GM12878 (cell line): ENCODE data around the gene MYL11.

ENCODE experiments used
- CHD4 ChIP-seq: fragments of 200-600 bp; sonication (generic); IDR thresholded peaks from 2 replicates; pipeline ENCODE4 v1.6.1; 2016; ENCODE audit warnings: mild to moderate bottlenecking
- CREB1 ChIP-seq: IDR thresholded peaks from 2 replicates; pipeline ENCODE4 v1.6.1; 2012; ENCODE audit warnings: low read depth, mild to moderate bottlenecking, inconsistent platforms
- CTCF ChIP-seq, 3 experiments: IDR thresholded peaks in 2 of 3; conservative IDR thresholded peaks in 1 of 3; 2 replicates each; pipeline ENCODE4 v1.5.1; 2011; ENCODE audit warnings: low read depth in 3 of 3, low read length in 3 of 3, mild to moderate bottlenecking in 3 of 3, control low read depth in 2 of 3, moderate library complexity in 2 of 3, inconsistent platforms in 1 of 3, mixed read lengths in 1 of 3; ENCODE audit not compliant: control insufficient read depth in 2 of 3, insufficient read depth in 1 of 3; ENCODE audit errors: extremely low read depth in 1 of 3
- JUNB ChIP-seq: IDR thresholded peaks from 2 replicates; pipeline ENCODE4 v1.6.1; 2016; ENCODE audit warnings: antibody characterized with exemption, mild to moderate bottlenecking
- MLLT1 ChIP-seq: fragments of 450-650 bp; IDR thresholded peaks from 2 replicates; pipeline ENCODE4 v1.6.1; 2016; ENCODE audit warnings: mild to moderate bottlenecking
- RAD21 ChIP-seq: IDR thresholded peaks from 2 replicates; pipeline ENCODE4 v1.6.1; 2011; ENCODE audit warnings: mild to moderate bottlenecking, low read depth, low read length, moderate library complexity; ENCODE audit not compliant: insufficient read depth
- TAF1 ChIP-seq: IDR thresholded peaks from 2 replicates; pipeline ENCODE4 v1.6.1; 2011; ENCODE audit warnings: mild to moderate bottlenecking, low read depth, low read length, borderline replicate concordance
- YY1 ChIP-seq: IDR thresholded peaks from 2 replicates; pipeline ENCODE4 v1.6.1; 2011; ENCODE audit warnings: low read depth, mild to moderate bottlenecking, low read length
- ZSCAN29 ChIP-seq: fragments of 450-650 bp; IDR thresholded peaks from 2 replicates; pipeline ENCODE4 v1.6.1; 2017; ENCODE audit warnings: mild to moderate bottlenecking, moderate library complexity

- TF ChIP-seq CHD4 = no peak
- no peak for TF ChIP-seq JUNB
- no peak for TF ChIP-seq YY1
- no peak for TF ChIP-seq CREB1
- TF ChIP-seq TAF1 = no peak
- no peak for TF ChIP-seq CTCF (IDR thresholded peaks at IDR 0.05 in 2 of 3, conservative IDR thresholded peaks at IDR 0.05 in 1 of 3; ENCODE audit: control insufficient read depth in 2 of 3, extremely low read depth in 1 of 3, insufficient read depth in 1 of 3, low read depth in 3 of 3, low read length in 3 of 3)
- no peak for TF ChIP-seq RAD21
- TF ChIP-seq ZSCAN29 = no peak
- no peak for TF ChIP-seq MLLT1
Observed at GRCh38 chr16:30348113-30348512, 26.5 kb upstream of the MYL11 start.
